ENCODE data around the gene ALK.

DNA sequence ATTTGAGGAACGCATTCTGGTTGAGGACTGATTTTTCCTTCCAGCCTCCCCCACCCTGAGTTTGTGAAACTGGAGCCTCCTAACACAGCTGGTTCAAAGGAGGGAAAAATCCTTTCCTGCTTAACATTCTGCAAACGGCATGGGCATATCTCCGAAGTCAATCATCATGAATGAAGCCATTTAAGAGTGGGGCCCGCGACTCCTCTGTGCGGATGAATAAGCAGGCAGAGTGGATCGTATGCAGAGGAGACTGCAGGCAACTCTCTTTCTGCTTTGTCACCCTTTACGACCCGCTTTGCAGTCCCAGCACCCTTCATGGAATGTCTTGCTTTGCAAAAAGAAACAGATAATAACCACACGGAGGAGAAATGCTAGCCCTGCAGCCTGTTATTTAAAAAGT is 500.9 kb downstream of the ALK start:
- TF ChIP-seq POLR2A (IDR thresholded peaks at IDR 0.05) (no peak), EP300 (IDR thresholded peaks at IDR 0.05) (no peak), POLR2AphosphoS5 (IDR thresholded peaks at IDR 0.05) (no peak)
- TF ChIP-seq, protein P1, sequence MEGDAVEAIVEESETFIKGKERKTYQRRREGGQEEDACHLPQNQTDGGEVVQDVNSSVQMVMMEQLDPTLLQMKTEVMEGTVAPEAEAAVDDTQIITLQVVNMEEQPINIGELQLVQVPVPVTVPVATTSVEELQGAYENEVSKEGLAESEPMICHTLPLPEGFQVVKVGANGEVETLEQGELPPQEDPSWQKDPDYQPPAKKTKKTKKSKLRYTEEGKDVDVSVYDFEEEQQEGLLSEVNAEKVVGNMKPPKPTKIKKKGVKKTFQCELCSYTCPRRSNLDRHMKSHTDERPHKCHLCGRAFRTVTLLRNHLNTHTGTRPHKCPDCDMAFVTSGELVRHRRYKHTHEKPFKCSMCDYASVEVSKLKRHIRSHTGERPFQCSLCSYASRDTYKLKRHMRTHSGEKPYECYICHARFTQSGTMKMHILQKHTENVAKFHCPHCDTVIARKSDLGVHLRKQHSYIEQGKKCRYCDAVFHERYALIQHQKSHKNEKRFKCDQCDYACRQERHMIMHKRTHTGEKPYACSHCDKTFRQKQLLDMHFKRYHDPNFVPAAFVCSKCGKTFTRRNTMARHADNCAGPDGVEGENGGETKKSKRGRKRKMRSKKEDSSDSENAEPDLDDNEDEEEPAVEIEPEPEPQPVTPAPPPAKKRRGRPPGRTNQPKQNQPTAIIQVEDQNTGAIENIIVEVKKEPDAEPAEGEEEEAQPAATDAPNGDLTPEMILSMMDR (IDR thresholded peaks at IDR 0.05): no peak
